Measurements from ENCODE around the gene BCL11A. TPM values are rescaled to one million over a fixed set of nuclear protein-coding genes. Genes with fewer than 3 reads are reported as not detected.

The BCL11A gene
- total and polyA plus RNA-seq, 10 donors = 41.1 to 121 (median 84.0) TPM

GRCh38 chr2:60598271-60598670 lies 44.8 kb upstream of the BCL11A start:
- no peak for DNase-seq
- no peaks in the 10 kb centered on the region for H3K36me3 ChIP-seq
- no peaks in the 10 kb centered on the region for H3K27me3 ChIP-seq (replicated peaks in 1 of 7)
- WGBS, 5 donors = 80 to 92% (median 87%) methylated on average over 3 of the region's 3 CpGs
- H3K27ac ChIP-seq = no peak overlapping the region
- TF ChIP-seq POLR2AphosphoS5 (IDR thresholded peaks at IDR 0.05) (no peak), CTCF (IDR thresholded peaks at IDR 0.05 in 8 of 11, conservative IDR thresholded peaks at IDR 0.05 in 3 of 11) (no peak), POLR2A (IDR thresholded peaks at IDR 0.05) (no peak)
- H3K9me3 ChIP-seq = peaks cover 0 to 8% (median under 1%) of the 10 kb centered on the region in 8 donors
- H3K4me1 ChIP-seq = no peaks in the 10 kb centered on the region
- no peak overlapping the region for H3K4me3 ChIP-seq
- intact Hi-C loops (cut with DNase I; ENCODE audit: low total_unique reads) = no loop called here

GRCh38 chr2:60597346-60597745 lies 43.9 kb upstream of the BCL11A start:
- 73 to 92% (median 81%) methylated on average over 2 of the region's 2 CpGs for WGBS, 5 donors
- Histone ChIP-seq H3K4me1 (no peaks in the 10 kb centered on the region), H3K9me3 (peaks cover 2 to 16% (median 10%) of the 10 kb centered on the region in 8 donors)

GRCh38 chr2:60596411-60596810 lies 43.0 kb upstream of the BCL11A start:
- Histone ChIP-seq H3K27me3 (replicated peaks in 1 of 7) (no peaks in the 10 kb centered on the region), H3K4me1 (no peaks in the 10 kb centered on the region), H3K36me3 (no peaks in the 10 kb centered on the region), H3K9me3 (peaks cover 4 to 25% (median 17%) of the 10 kb centered on the region in 8 donors), H3K4me3 (no peak overlapping the region), H3K27ac (no peak overlapping the region)
- TF ChIP-seq CTCF (IDR thresholded peaks at IDR 0.05 in 8 of 11, conservative IDR thresholded peaks at IDR 0.05 in 3 of 11) (no peak), POLR2A (IDR thresholded peaks at IDR 0.05) (no peak), POLR2AphosphoS5 (IDR thresholded peaks at IDR 0.05) (no peak)
- intact Hi-C loops (cut with DNase I; ENCODE audit: low total_unique reads) = no loop called here
- no peak for DNase-seq
- WGBS, 5 donors = 51 to 81% (median 66%) methylated on average over 2 of the region's 2 CpGs

More at GRCh38 chr2:60597346-60597745, 43.9 kb upstream of the BCL11A start:
- H3K27me3 ChIP-seq (replicated peaks in 1 of 7) = no peaks in the 10 kb centered on the region
- H3K4me3 ChIP-seq = no peak overlapping the region
- no peaks in the 10 kb centered on the region for H3K36me3 ChIP-seq
- no peak for DNase-seq
- TF ChIP-seq POLR2AphosphoS5 (IDR thresholded peaks at IDR 0.05) (no peak), CTCF (IDR thresholded peaks at IDR 0.05 in 8 of 11, conservative IDR thresholded peaks at IDR 0.05 in 3 of 11) (no peak), POLR2A (IDR thresholded peaks at IDR 0.05) (no peak)
- intact Hi-C loops (cut with DNase I; ENCODE audit: low total_unique reads) = no loop called here
- no peak overlapping the region for H3K27ac ChIP-seq

- Histone ChIP-seq H3K27ac (no peak overlapping the region), H3K27me3 (replicated peaks in 1 of 7) (no peaks in the 10 kb centered on the region), H3K36me3 (no peaks in the 10 kb centered on the region), H3K4me1 (no peaks in the 10 kb centered on the region), H3K4me3 (no peak overlapping the region), H3K9me3 (peaks cover 4 to 22% (median 18%) of the 10 kb centered on the region in 8 donors)
- 81 to 91% (median 91%) methylated on average over 4 of the region's 4 CpGs for WGBS, 5 donors
- intact Hi-C loops (cut with DNase I; ENCODE audit: low total_unique reads) = no loop called here
- TF ChIP-seq POLR2AphosphoS5 (IDR thresholded peaks at IDR 0.05) (no peak), CTCF (IDR thresholded peaks at IDR 0.05 in 8 of 11, conservative IDR thresholded peaks at IDR 0.05 in 3 of 11) (no peak), POLR2A (IDR thresholded peaks at IDR 0.05) (no peak)
- no peak for DNase-seq
Measured at GRCh38 chr2:60595953-60596352, 42.5 kb upstream of the BCL11A start.
